Nephron progenitor cell (in vitro differentiated cells): ENCODE results near the gene NTSR2.
A peak's percentile ranks its signal among the peaks of the same experiment; 100 is the strongest.

Source experiments
- DNase-seq: peaks from one replicate; pipeline ENCODE4 v3.0.0; 2021
- H3K27ac Mint-ChIP-seq: 2 replicates; pipeline ENCODE4 v1.8.0; 2021; ENCODE audit warnings: mild to moderate bottlenecking, moderate library complexity, mixed read lengths
- H3K27me3 Mint-ChIP-seq: 2 replicates; pipeline ENCODE4 v1.8.0; 2021; ENCODE audit warnings: mild to moderate bottlenecking, low read depth, mixed read lengths; ENCODE audit not compliant: poor library complexity
- H3K36me3 Mint-ChIP-seq: 2 replicates; pipeline ENCODE4 v1.8.0; 2021; ENCODE audit warnings: low read depth, mixed read lengths
- H3K4me1 Mint-ChIP-seq: 2 replicates; pipeline ENCODE4 v1.8.0; 2021; ENCODE audit warnings: mixed read lengths
- H3K4me3 Mint-ChIP-seq: 2 replicates; pipeline ENCODE4 v1.8.0; 2021; ENCODE audit warnings: mild to moderate bottlenecking, moderate library complexity, mixed read lengths
- H3K9me3 Mint-ChIP-seq: 2 replicates; pipeline ENCODE4 v1.8.0; 2021; ENCODE audit warnings: mild to moderate bottlenecking, moderate library complexity, mixed read lengths
- CTCF ChIP-seq: fragments of 200-600 bp; sonication (generic); IDR thresholded peaks from 2 replicates; pipeline ENCODE4 v1.5.0; 2021; ENCODE audit warnings: antibody characterized with exemption

The NTSR2 gene

GRCh38 chr2:11683476-11683875 is 13.5 kb upstream of the NTSR2 start:
- Mint-ChIP-seq H3K9me3 (no peaks in the 10 kb centered on the region), H3K27me3 (peaks cover 39% of the 10 kb centered on the region), H3K4me3 (no peak overlapping the region)

DNA sequence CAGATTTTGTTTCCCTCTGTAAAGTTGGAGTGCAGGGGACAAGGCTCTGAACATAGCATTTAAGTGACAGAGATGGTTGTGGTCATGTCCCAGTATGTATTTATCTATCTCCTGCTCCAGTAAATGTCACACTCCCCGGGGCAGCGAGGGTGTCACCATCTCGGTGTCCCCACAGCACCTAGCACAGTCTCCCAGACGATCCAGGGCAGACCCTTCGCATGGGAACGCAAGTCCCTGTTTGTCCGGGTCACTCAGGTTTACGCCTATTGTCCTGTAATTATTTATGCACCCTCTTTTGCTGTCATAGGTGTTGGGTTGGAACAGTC is 12.6 kb upstream of the NTSR2 start:
- DNase-seq: no peak
- Mint-ChIP-seq H3K27me3 (peaks cover 48% of the 10 kb centered on the region), H3K27ac (no peak overlapping the region), H3K36me3 (no peaks in the 10 kb centered on the region), H3K4me3 (no peak overlapping the region), H3K9me3 (no peaks in the 10 kb centered on the region), H3K4me1 (peaks cover 55% of the 10 kb centered on the region)
- TF ChIP-seq CTCF: no peak

More at GRCh38 chr2:11683476-11683875, 13.5 kb upstream of the NTSR2 start:
- no peak for DNase-seq
- Mint-ChIP-seq H3K4me1 (peaks cover 55% of the 10 kb centered on the region), H3K36me3 (no peaks in the 10 kb centered on the region), H3K27ac (no peak overlapping the region)
- TF ChIP-seq CTCF: no peak

DNA sequence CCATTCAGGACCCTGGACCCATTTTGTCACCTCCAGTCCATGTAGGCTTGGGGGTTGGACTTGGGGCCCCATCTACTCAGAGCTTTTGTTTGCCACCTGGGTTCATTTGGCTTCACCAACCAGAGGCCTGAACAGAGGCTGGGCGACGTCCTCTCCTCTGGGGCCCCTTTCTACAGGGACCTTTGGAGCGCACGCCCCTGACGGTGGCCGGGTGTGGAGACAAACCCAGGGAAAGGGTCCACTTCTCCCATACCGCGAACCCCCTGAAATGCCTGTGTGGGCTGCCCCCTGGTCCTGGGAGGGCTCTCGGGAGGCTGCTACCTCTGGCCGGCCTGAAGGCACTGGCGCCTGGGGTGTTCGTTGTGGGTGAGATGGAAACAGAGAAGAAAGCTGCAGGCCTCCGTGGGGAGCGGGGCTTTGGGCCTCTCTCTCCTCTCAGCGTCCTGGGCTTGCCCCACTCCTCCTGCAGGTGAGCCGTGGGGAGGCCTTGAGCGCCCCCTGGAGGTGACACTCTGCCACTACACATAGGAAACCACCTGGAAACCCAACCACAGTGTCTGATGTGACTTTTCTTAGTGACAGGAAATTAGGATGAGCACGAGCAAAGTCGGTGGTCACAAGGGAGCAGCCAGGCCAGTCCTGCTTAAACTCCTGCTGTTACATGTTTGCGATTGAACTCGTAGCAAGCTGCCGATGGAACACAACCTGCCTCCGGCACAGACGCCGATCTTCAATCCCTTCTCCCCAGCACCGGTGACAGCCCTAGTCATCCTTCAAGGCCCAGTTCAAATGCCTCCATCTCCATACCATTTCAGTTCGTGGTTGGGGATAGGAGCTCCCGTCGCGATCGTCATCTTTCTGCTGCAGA is 12.0 kb upstream of the NTSR2 start:
- H3K27me3 Mint-ChIP-seq: peaks cover 54% of the 10 kb centered on the region
- peak; percentile 99 for TF ChIP-seq CTCF
- no peak overlapping the region for H3K27ac Mint-ChIP-seq
- DNase-seq: peak; percentile 76
- H3K4me3 Mint-ChIP-seq: no peak overlapping the region
- no peaks in the 10 kb centered on the region for H3K9me3 Mint-ChIP-seq
- H3K36me3 Mint-ChIP-seq: no peaks in the 10 kb centered on the region
- peaks cover 54% of the 10 kb centered on the region for H3K4me1 Mint-ChIP-seq

GRCh38 chr2:11680901-11681721 is 11.1 kb upstream of the NTSR2 start:
- H3K36me3 Mint-ChIP-seq: no peaks in the 10 kb centered on the region
- peaks cover 59% of the 10 kb centered on the region for H3K27me3 Mint-ChIP-seq
- DNase-seq: no peak
- no peak for TF ChIP-seq CTCF
- H3K27ac Mint-ChIP-seq: no peak overlapping the region
- no peak overlapping the region for H3K4me3 Mint-ChIP-seq
- H3K4me1 Mint-ChIP-seq: peaks cover 62% of the 10 kb centered on the region
- no peaks in the 10 kb centered on the region for H3K9me3 Mint-ChIP-seq

- DNase-seq: peak; percentile 37
- no peak overlapping the region for H3K4me3 Mint-ChIP-seq
- H3K36me3 Mint-ChIP-seq: no peaks in the 10 kb centered on the region
- H3K9me3 Mint-ChIP-seq: no peaks in the 10 kb centered on the region
- no peak for TF ChIP-seq CTCF
- peaks cover 62% of the 10 kb centered on the region for H3K27me3 Mint-ChIP-seq
- H3K27ac Mint-ChIP-seq: peak overlapping the region; percentile 90
- peaks cover 64% of the 10 kb centered on the region for H3K4me1 Mint-ChIP-seq
Observed at GRCh38 chr2:11680182-11680900, 10.3 kb upstream of the NTSR2 start.
